MM.1S (cell line): ENCODE measurements around the gene JAGN1.
"Not testable (repeated sequence)": the region's sequence is repeated elsewhere in the genome, so short reads cannot be mapped to it uniquely, and the experiment has no call there.

Experiments used
- DNase-seq: peaks from one replicate; pipeline ENCODE4 v3.0.0-alpha.2; 2015
- H2AFZ ChIP-seq: fragments of 300-600 bp; sonication (generic); 2 replicates; pipeline ENCODE4 v1.6.0; 2016; ENCODE audit warnings: antibody characterized with exemption, low read length
- H3F3A ChIP-seq: fragments of 300-600 bp; sonication (generic); 2 replicates; pipeline ENCODE4 v1.6.1; 2016; ENCODE audit warnings: mild to moderate bottlenecking, antibody characterized with exemption, low read length, moderate library complexity, mixed read lengths; ENCODE audit not compliant: insufficient read depth
- H3K27ac ChIP-seq: fragments of 300-600 bp; sonication (generic); 2 replicates; pipeline ENCODE4 v1.5.1; 2016; ENCODE audit warnings: mild to moderate bottlenecking, low read length
- H3K27me3 ChIP-seq: fragments of 300-600 bp; sonication (generic); replicated peaks from 2 replicates; pipeline ENCODE4 v1.6.0; 2016; ENCODE audit warnings: low read length; ENCODE audit not compliant: insufficient read depth
- H3K36me3 ChIP-seq: fragments of 300-600 bp; sonication (generic); replicated peaks from 2 replicates; pipeline ENCODE4 v1.6.1; 2016; ENCODE audit warnings: mild to moderate bottlenecking, low read length, mixed read lengths; ENCODE audit not compliant: insufficient read depth
- H3K4me1 ChIP-seq: fragments of 300-600 bp; sonication (generic); 2 replicates; pipeline ENCODE4 v1.6.1; 2016; ENCODE audit warnings: low read length, mixed read lengths
- H3K4me2 ChIP-seq: fragments of 300-600 bp; sonication (generic); 2 replicates; pipeline ENCODE4 v1.6.0; 2016; ENCODE audit warnings: low read depth, low read length
- H3K4me3 ChIP-seq: fragments of 300-600 bp; sonication (generic); 2 replicates; pipeline ENCODE4 v1.5.1; 2016; ENCODE audit warnings: low read length, mixed read lengths
- H3K79me2 ChIP-seq: fragments of 300-600 bp; sonication (generic); 2 replicates; pipeline ENCODE4 v1.6.1; 2016; ENCODE audit warnings: mixed run types, low read length, mixed read lengths
- H3K9ac ChIP-seq: fragments of 300-600 bp; sonication (generic); 2 replicates; pipeline ENCODE4 v1.6.1; 2016; ENCODE audit warnings: low read length, mixed read lengths
- H3K9me2 ChIP-seq: fragments of 300-600 bp; sonication (generic); replicated peaks from 2 replicates; pipeline ENCODE4 v1.6.1; 2016; ENCODE audit warnings: mild to moderate bottlenecking, low read length, mixed read lengths; ENCODE audit not compliant: insufficient read depth
- H3K9me3 ChIP-seq: fragments of 300-600 bp; sonication (generic); replicated peaks from 2 replicates; pipeline ENCODE4 v1.6.1; 2016; ENCODE audit warnings: mild to moderate bottlenecking, low read length, mixed read lengths; ENCODE audit not compliant: insufficient read depth
- H4K20me1 ChIP-seq: fragments of 300-600 bp; sonication (generic); 2 replicates; pipeline ENCODE4 v1.6.1; 2016; ENCODE audit warnings: mild to moderate bottlenecking, low read length, moderate library complexity, mixed read lengths; ENCODE audit not compliant: insufficient read depth
- EZH2 ChIP-seq: fragments of 300-600 bp; sonication (generic); optimal IDR thresholded peaks from 2 replicates; pipeline ENCODE3; 2017; ENCODE audit warnings: low read depth, mild to moderate bottlenecking, antibody characterized with exemption, low read length, mixed read lengths
- EZH2phosphoT487 ChIP-seq: fragments of 300-600 bp; sonication (generic); IDR thresholded peaks from 2 replicates; pipeline ENCODE4 v1.6.1; 2018; ENCODE audit warnings: antibody characterized with exemption, low read length
- TF ChIP-seq, protein P1 (sequence below): fragments of 300-600 bp; sonication (generic); IDR thresholded peaks from 2 replicates; pipeline ENCODE4 v1.5.1; 2016; ENCODE audit warnings: antibody characterized with exemption, low read length, mixed read lengths

JAGN1 gene

DNA sequence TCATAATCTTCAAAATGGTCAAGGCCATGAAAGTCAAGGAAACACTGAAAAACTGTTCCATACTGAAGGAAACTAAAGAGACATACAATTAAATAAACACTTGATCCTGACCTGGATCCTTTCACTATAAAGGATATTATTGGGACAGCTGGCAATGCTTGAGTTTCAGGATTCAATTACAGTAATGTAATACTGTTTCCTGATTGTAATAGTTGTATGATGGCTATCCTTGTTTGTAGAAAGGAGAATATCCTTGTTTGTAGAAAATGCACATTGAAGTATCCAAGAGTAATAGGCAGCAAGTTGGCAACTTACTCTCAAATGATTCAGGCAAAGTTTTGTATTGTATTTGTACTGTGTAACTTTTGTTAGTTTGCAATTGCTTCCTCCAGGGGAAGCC, 15.0 kb upstream of the JAGN1 start:
- no peak overlapping the region for H3K4me2 ChIP-seq
- H3K4me1 ChIP-seq, result no peaks in the 10 kb centered on the region
- H3K9ac ChIP-seq, result no peak overlapping the region
- no peaks in the 10 kb centered on the region for H4K20me1 ChIP-seq
- TF ChIP-seq, protein P1, sequence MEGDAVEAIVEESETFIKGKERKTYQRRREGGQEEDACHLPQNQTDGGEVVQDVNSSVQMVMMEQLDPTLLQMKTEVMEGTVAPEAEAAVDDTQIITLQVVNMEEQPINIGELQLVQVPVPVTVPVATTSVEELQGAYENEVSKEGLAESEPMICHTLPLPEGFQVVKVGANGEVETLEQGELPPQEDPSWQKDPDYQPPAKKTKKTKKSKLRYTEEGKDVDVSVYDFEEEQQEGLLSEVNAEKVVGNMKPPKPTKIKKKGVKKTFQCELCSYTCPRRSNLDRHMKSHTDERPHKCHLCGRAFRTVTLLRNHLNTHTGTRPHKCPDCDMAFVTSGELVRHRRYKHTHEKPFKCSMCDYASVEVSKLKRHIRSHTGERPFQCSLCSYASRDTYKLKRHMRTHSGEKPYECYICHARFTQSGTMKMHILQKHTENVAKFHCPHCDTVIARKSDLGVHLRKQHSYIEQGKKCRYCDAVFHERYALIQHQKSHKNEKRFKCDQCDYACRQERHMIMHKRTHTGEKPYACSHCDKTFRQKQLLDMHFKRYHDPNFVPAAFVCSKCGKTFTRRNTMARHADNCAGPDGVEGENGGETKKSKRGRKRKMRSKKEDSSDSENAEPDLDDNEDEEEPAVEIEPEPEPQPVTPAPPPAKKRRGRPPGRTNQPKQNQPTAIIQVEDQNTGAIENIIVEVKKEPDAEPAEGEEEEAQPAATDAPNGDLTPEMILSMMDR, result no peak
- TF ChIP-seq EZH2, result no peak
- TF ChIP-seq EZH2phosphoT487, result no peak
- H3K36me3 ChIP-seq, result no peaks in the 10 kb centered on the region
- no peak overlapping the region for H3K4me3 ChIP-seq
- H3K27ac ChIP-seq, result no peak overlapping the region
- DNase-seq, result no peak
- H2AFZ ChIP-seq, result no peak overlapping the region
- no peaks in the 10 kb centered on the region for H3K79me2 ChIP-seq
- H3K27me3 ChIP-seq, result no peaks in the 10 kb centered on the region
- H3K9me2 ChIP-seq, result no peaks in the 10 kb centered on the region
- H3K9me3 ChIP-seq, result no peaks in the 10 kb centered on the region
- H3F3A ChIP-seq, result no peaks in the 10 kb centered on the region

DNA sequence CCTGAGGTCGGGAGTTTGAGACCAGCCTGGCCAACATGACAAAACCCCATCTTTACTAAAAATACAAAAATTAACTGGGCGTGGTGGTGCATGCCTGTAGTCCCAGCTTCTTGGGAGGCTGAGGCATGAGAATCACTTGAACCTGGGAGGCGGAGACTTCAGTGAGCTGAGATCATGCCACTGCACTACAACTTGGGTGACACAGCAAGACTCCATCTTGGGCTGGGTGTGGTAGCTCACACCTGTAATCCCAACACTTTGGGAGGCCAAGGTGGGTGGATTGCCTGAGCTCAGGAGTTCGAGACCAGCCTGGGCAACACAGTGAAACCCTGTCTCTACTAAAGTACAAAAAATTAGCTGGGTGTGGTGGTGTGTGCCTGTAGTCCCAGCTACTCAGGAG, 14.2 kb upstream of the JAGN1 start:
- H3K9ac ChIP-seq, H3K27ac ChIP-seq, H3K36me3 ChIP-seq, H3F3A ChIP-seq, H2AFZ ChIP-seq, DNase-seq, H3K9me2 ChIP-seq, H3K4me3 ChIP-seq, H3K4me1 ChIP-seq, H3K79me2 ChIP-seq, H3K9me3 ChIP-seq, H4K20me1 ChIP-seq, H3K27me3 ChIP-seq, H3K4me2 ChIP-seq: not testable (repeated sequence)

DNA sequence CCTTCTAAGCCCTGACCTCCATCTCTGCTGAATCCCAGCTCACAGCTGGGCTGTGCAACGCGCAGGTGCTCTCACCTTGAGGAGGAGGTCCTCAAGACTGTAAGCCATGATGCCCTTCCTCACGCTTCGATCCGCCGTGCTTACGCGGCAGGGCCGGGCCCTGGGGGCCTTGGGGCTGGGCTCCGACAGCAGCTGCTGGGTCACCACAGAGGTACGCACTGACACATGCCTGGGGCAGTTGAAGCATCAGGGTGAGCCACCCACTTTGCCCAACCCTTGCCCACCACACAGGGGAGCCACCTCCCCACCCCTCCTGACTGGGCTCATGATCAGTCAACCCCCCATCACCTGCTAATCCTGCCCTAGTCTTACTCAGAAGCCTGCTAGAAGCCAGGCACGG, 13.4 kb upstream of the JAGN1 start:
- no peaks in the 10 kb centered on the region for H3F3A ChIP-seq

DNA sequence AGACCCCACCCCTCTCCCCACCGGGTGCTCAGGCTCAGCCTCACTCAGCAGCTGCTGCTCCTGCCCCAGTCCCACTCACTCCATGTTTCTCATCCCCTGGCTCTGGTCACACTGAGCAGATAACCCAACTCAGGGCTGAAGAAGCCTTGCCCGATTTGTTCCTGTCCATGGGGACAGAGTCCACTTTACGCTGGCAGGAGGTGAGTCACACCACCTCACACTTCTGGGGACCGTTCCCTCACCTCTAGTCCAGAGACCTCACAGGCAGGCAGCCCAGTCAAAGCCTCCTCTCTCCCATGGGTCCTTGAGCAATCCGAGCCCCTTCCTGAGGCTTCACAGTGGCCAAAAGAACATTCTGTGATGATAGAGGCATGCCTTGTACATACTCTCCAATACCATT, 11.7 kb upstream of the JAGN1 start:
- Histone ChIP-seq H3K4me1 (no peaks in the 10 kb centered on the region), H3K4me2 (no peak overlapping the region), H3K36me3 (no peaks in the 10 kb centered on the region), H4K20me1 (no peaks in the 10 kb centered on the region), H3K27me3 (no peaks in the 10 kb centered on the region), H3K4me3 (no peak overlapping the region), H3K9me2 (no peaks in the 10 kb centered on the region), H3K27ac (no peak overlapping the region), H3K79me2 (no peaks in the 10 kb centered on the region), H2AFZ (no peak overlapping the region), H3K9ac (no peak overlapping the region), H3F3A (no peaks in the 10 kb centered on the region), H3K9me3 (no peaks in the 10 kb centered on the region)
- TF ChIP-seq, protein P1, result no peak
- TF ChIP-seq EZH2 (no peak), EZH2phosphoT487 (no peak)
- DNase-seq, result no peak

More for the DNA sequence above, 13.4 kb upstream of the JAGN1 start:
- Histone ChIP-seq H3K36me3 (no peaks in the 10 kb centered on the region), H3K4me3 (no peak overlapping the region), H3K9me2 (no peaks in the 10 kb centered on the region), H3K4me1 (no peaks in the 10 kb centered on the region), H4K20me1 (no peaks in the 10 kb centered on the region), H2AFZ (no peak overlapping the region), H3K4me2 (no peak overlapping the region), H3K9ac (no peak overlapping the region), H3K79me2 (no peaks in the 10 kb centered on the region), H3K27me3 (no peaks in the 10 kb centered on the region), H3K9me3 (no peaks in the 10 kb centered on the region), H3K27ac (no peak overlapping the region)
- no peak for DNase-seq
- TF ChIP-seq EZH2phosphoT487, result no peak
